HUES6 (cell line): ENCODE measurements around the gene CNTNAP2.

Experiments
- H3K27ac ChIP-seq: 2 replicates; pipeline ENCODE4 v1.7.0; 2013; ENCODE audit warnings: low read depth, mild to moderate bottlenecking, low read length, inconsistent platforms
- H3K27me3 ChIP-seq: 2 replicates; pipeline ENCODE4 v1.6.1; 2013; ENCODE audit warnings: low read length; ENCODE audit not compliant: control insufficient read depth, insufficient read depth
- H3K36me3 ChIP-seq: 2 replicates; pipeline ENCODE4 v1.6.1; 2013; ENCODE audit warnings: low read length; ENCODE audit not compliant: control insufficient read depth, insufficient read depth
- H3K4me1 ChIP-seq: 2 replicates; pipeline ENCODE4 v1.6.1; 2013; ENCODE audit warnings: low read length; ENCODE audit not compliant: control insufficient read depth, insufficient read depth
- H3K4me3 ChIP-seq: 2 replicates; pipeline ENCODE4 v1.5.1; 2013; ENCODE audit warnings: low read depth, low read length
- H3K9ac ChIP-seq: one replicate; pipeline ENCODE4 v1.6.1; 2013; ENCODE audit warnings: mild to moderate bottlenecking, low read length
- H3K9me3 ChIP-seq: 2 replicates; pipeline ENCODE4 v1.6.1; 2013; ENCODE audit warnings: low read depth, low read length; ENCODE audit not compliant: control insufficient read depth, insufficient read depth

Gene CNTNAP2

DNA sequence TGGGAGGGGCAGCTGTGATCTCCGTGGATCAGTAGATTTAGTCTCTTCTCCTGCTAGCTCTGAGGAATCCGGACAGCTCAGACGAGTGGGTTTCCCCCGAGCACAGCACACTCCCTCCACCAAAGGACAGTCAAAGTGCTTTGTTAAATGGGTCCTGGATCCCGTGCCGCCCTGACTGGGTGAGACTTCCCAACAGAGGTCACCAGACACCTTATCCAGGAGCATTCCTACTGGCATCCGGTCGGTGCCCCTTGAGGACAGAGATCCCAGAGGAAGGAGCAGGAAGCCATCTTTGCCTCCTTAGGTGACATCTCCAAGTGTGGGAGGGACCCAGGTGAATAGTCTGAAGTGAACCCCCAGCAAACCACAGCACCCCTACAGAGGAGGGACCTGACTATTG, 1148.9 kb downstream of the CNTNAP2 start:
- no peaks in the 10 kb centered on the region for H3K4me1 ChIP-seq
- no peaks in the 10 kb centered on the region for H3K27me3 ChIP-seq
- no peaks in the 10 kb centered on the region for H3K36me3 ChIP-seq
- H3K27ac ChIP-seq: no peak overlapping the region
- H3K9me3 ChIP-seq: no peaks in the 10 kb centered on the region
- H3K9ac ChIP-seq: no peak overlapping the region
- H3K4me3 ChIP-seq: no peak overlapping the region

GRCh38 chr7:147276106-147276505, 1159.5 kb downstream of the CNTNAP2 start:
- H3K27me3 ChIP-seq: no peaks in the 10 kb centered on the region
- H3K9me3 ChIP-seq: no peaks in the 10 kb centered on the region
- H3K27ac ChIP-seq: no peak overlapping the region
- peaks cover 6% of the 10 kb centered on the region; the same call in 1 of the 2 replicates for H3K4me1 ChIP-seq
- no peak overlapping the region for H3K4me3 ChIP-seq
- no peaks in the 10 kb centered on the region for H3K36me3 ChIP-seq
- no peak overlapping the region for H3K9ac ChIP-seq

GRCh38 chr7:147276783-147277370, 1160.3 kb downstream of the CNTNAP2 start:
- Histone ChIP-seq H3K4me3 (no peak overlapping the region), H3K9me3 (no peaks in the 10 kb centered on the region), H3K9ac (no peak overlapping the region), H3K27ac (no peak overlapping the region), H3K27me3 (no peaks in the 10 kb centered on the region), H3K4me1 (peaks cover 6% of the 10 kb centered on the region; the same call in 1 of the 2 replicates), H3K36me3 (no peaks in the 10 kb centered on the region)

DNA sequence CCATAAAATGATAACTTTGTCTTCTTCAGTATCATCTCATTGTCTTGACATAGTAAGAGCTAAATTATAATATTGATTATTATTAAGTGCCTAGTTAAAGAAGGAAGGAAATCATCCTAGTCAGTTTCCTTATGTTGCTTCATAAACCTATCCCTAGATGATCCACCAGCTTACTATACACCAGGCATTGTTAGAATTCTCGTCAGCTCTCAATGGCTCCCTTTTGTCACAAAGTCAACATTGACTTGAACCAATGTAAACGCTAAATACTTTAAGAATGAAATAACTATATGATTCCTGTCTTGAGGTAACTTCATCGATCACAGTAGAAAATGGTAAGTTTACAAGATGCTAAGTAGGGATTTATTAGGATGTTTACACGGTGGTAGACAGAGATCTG, 1162.9 kb downstream of the CNTNAP2 start:
- Histone ChIP-seq H3K9ac (no peak overlapping the region), H3K9me3 (no peaks in the 10 kb centered on the region), H3K27ac (no peak overlapping the region), H3K4me3 (no peak overlapping the region), H3K27me3 (no peaks in the 10 kb centered on the region), H3K4me1 (peaks cover 6% of the 10 kb centered on the region; the same call in 1 of the 2 replicates), H3K36me3 (no peaks in the 10 kb centered on the region)

- Histone ChIP-seq H3K4me3 (no peak overlapping the region), H3K27me3 (no peaks in the 10 kb centered on the region), H3K27ac (no peak overlapping the region), H3K9ac (no peak overlapping the region), H3K4me1 (peaks cover 6% of the 10 kb centered on the region; the same call in 1 of the 2 replicates), H3K9me3 (no peaks in the 10 kb centered on the region), H3K36me3 (no peaks in the 10 kb centered on the region)
Observed at GRCh38 chr7:147279964-147280374, 1163.4 kb downstream of the CNTNAP2 start.

DNA sequence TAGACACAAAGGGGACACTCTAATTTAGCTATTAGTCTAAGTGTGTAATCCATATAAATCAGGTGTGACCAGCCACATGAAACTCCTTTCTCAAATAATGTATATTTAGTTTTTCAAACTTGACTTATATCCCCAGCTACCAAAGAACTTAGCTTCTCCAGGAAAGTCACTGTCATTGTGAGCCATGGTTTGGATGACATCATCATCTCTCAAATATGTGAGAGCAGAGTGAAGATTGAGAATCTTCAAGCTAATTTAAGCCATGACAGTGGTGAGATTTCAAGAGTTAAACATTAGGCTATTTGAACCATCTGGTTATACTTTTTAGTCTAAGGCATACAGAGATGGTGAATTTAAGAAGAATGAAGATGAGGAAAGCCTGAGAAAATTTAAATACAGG, 1165.6 kb downstream of the CNTNAP2 start:
- peaks cover 6% of the 10 kb centered on the region; the same call in 1 of the 2 replicates for H3K4me1 ChIP-seq
- H3K9ac ChIP-seq: no peak overlapping the region
- no peak overlapping the region for H3K4me3 ChIP-seq
- H3K36me3 ChIP-seq: no peaks in the 10 kb centered on the region
- H3K9me3 ChIP-seq: no peaks in the 10 kb centered on the region
- no peaks in the 10 kb centered on the region for H3K27me3 ChIP-seq
- no peak overlapping the region for H3K27ac ChIP-seq

DNA sequence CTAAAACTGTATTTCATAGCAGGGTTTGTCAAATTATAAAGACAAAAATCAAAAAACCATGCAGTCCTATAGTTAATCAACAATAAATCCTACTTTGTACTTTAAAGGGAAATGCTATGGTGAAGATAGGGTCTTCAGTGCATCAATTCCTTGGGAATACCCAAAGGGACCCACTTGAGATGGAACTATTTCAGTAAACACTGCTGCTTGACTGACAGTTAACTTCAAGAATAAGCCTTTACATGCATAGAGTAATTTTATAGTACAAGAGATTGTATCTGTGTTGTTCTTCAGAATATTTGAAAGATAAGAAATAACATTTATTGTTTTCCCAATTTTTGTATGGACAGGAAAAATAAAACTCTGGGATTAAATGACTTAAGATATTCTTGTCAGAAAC, 1179.6 kb downstream of the CNTNAP2 start:
- no peaks in the 10 kb centered on the region for H3K36me3 ChIP-seq
- no peak overlapping the region for H3K9ac ChIP-seq
- H3K9me3 ChIP-seq: no peaks in the 10 kb centered on the region
- H3K4me1 ChIP-seq: no peaks in the 10 kb centered on the region
- H3K27me3 ChIP-seq: no peaks in the 10 kb centered on the region
- H3K4me3 ChIP-seq: no peak overlapping the region
- H3K27ac ChIP-seq: no peak overlapping the region

- Histone ChIP-seq H3K36me3 (no peaks in the 10 kb centered on the region), H3K27me3 (no peaks in the 10 kb centered on the region), H3K27ac (no peak overlapping the region), H3K9ac (no peak overlapping the region), H3K4me1 (no peaks in the 10 kb centered on the region), H3K4me3 (no peak overlapping the region), H3K9me3 (no peaks in the 10 kb centered on the region)
Observed at GRCh38 chr7:147296986-147297385, 1180.4 kb downstream of the CNTNAP2 start.

GRCh38 chr7:147298611-147299043, 1182.0 kb downstream of the CNTNAP2 start:
- Histone ChIP-seq H3K4me1 (no peaks in the 10 kb centered on the region), H3K36me3 (no peaks in the 10 kb centered on the region), H3K4me3 (no peak overlapping the region), H3K27ac (no peak overlapping the region), H3K9me3 (no peaks in the 10 kb centered on the region), H3K9ac (no peak overlapping the region), H3K27me3 (no peaks in the 10 kb centered on the region)

GRCh38 chr7:147300293-147300692, 1183.7 kb downstream of the CNTNAP2 start:
- Histone ChIP-seq H3K27me3 (no peaks in the 10 kb centered on the region), H3K9ac (no peak overlapping the region), H3K27ac (no peak overlapping the region), H3K4me3 (no peak overlapping the region), H3K4me1 (no peaks in the 10 kb centered on the region), H3K36me3 (no peaks in the 10 kb centered on the region), H3K9me3 (no peaks in the 10 kb centered on the region)

GRCh38 chr7:147304376-147304775, 1187.8 kb downstream of the CNTNAP2 start:
- Histone ChIP-seq H3K27me3 (no peaks in the 10 kb centered on the region), H3K36me3 (no peaks in the 10 kb centered on the region), H3K4me1 (no peaks in the 10 kb centered on the region), H3K4me3 (no peak overlapping the region), H3K9me3 (no peaks in the 10 kb centered on the region), H3K9ac (no peak overlapping the region), H3K27ac (no peak overlapping the region)
